OCI-M2 (cell line): ENCODE data around the gene MAEA.

Source experiments
- DNase-seq: peaks from one replicate; lab custom pipeline; 2025; ENCODE audit not compliant: unreplicated experiment; lab: John Stamatoyannopoulos, UW

The MAEA gene

DNA sequence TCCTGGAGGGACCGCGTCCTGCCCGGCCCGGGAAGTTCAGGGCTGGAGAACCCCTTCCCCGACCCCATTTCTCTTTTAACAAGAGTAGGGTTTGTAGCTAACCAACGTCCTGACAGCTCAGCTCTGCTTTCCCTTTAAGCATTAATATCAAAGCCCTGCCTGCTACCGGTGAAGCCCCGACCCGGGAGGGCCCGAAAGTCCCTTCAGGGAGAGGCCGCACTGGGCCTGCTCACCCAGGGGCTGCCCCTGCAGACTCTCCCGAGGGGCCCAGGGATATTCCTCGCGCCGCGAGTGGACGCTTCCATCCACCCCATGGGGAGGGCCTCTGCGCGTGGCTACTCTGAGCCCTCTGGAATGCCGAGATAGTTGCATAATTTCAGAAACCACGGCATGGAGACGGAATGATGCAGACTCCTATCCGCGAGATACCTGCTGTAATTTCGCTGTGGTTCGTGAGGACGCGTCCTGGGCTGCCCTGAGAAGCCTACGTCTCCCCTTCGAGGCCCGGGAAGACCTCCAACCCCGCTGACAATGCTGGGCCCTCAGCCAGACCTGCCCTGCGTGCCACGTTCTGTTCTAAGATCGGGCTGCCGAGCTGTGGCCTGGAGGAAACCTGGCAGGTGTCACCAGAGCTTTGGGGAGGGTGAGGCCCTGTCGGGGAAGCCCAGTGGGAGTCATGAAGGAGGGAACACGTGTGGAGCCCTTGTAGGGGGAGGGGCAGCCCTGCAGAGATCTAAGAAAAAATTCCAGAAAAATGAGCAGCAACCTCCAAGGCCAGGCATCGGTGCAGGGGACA is 39.8 kb upstream of the MAEA start:
- DNase-seq: no peak

DNA sequence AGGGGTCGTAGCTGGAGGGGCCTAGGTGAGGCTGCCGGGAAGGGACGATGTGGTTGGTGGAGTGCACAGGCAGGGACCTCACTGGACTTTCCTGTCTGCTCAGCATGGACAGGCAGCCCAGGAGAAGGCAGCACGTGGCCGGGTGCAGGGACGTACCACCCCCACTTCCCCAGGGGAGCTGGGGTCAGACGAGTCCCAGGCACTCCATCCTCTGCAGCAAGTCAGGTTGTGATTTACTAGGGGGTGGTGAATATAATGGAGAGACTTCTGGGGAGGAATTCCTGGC is 39.2 kb upstream of the MAEA start:
- no peak for DNase-seq

DNA sequence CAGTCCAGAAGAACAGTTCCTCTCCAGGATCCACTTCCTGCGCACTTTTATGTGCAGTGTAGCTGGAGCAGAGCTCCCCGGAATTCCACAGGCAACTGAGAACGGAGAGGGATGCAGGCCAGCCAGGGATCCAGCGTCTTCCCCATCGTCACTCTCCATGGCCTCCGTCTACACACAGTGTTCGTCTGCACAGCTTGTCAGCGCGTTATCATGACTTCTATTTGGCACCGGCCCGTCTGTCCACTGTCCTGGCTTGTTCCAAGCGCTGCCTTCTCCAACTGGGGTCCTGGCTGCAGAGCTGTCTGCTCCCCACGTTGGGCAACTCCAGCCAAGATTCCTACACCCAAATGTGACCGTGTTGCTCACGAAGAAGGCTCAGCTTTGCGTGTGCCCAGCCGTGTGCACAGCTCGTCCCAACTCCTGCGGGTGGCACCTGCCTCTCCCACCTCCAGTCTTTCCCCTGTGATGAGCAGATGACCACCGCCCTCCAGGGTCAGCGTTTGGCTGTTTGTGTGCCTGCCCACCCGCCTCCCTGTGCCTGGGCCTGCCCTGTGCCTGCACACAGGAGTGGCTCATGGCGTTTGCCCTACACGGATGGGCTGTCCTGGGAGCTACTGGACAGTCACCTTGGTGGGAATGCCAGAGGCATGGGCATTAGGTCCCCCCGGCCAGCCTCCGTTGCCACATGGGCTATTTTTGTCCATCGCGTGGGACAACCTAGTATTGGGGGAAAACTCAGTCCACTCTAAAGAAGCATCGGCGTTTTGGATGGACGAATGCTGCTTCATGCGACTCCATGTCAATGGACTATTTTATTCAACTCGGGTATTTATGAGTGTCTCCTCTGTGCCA is 38.5 kb upstream of the MAEA start:
- DNase-seq: no peak

DNA sequence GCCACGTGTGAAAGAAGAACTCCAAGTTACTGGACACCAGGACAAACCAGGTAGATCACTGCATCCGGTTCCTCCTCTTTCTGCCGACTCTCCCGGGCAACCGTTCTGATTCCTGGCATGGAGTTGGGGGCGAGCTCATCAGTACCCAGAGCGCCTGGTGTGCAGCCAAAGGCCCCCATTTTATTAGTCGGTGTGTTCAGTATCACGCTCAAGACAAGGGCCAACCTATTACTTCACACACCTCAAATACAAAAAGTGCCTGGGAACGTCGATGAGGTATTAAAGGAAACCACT is 38.0 kb upstream of the MAEA start:
- DNase-seq: no peak

DNA sequence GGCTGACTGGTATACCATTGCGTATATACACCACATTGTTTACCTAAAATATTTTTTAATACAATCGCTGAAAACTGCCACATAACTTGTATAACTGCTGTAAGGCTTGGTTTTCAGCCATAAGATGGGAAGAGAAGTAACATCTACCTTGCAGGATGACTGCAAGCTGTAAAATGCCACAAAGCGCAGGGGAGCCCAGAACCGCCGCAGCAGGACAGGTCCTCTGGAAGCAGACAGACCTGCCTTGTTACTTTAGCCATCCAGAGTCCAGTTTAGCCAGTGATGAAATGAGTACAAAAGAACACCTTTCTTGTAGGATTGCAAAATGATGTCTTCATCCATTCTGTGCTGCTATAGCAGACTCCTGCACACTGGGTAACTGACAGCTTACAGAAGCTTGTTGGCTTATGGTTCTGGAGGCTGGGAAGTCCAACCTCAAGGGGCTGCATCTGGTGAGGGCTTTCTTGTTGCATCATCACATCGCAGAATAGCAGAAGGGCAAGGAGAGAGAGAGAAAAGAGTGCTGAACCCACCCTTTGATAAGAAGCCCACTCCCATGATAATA is 36.7 kb upstream of the MAEA start:
- DNase-seq: no peak

DNA sequence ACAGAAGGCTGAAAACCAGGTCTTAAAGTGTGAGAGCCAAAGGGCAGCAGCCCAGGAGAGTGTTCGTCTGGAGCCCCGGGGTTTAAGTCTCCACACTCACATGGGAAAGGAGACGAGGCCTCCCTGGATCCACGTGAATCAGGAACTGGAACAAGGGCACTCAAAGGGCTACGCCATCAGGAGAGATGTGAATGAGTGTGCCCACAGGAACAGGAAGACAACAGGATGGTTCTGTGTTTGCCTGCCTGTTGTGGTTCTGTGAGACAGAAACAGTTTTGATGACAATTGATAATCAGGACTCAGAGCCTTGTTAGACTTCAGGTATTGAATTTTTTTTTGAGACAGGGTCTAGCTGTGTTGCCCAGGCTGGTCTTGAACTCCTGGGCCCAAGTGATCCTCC is 35.9 kb upstream of the MAEA start:
- no peak for DNase-seq

DNA sequence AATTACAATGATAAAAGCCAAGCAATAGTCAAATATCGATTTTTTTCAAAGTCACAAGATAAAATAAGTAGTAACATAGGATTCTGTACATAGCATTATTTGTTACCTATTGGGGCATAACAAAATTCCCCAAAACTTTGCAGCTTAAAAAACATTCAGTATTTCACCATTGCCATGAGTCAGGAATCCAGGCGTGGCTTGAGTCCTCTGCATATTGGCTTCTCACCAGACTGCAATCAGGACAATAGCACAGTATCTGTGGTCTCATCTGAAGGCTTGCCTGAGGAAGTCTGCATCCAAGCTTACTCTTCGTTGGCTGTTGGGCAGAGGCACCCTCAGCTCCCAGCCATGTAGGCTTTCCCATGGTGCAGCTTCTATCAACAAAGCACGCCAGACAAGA is 34.5 kb upstream of the MAEA start:
- DNase-seq: no peak

DNA sequence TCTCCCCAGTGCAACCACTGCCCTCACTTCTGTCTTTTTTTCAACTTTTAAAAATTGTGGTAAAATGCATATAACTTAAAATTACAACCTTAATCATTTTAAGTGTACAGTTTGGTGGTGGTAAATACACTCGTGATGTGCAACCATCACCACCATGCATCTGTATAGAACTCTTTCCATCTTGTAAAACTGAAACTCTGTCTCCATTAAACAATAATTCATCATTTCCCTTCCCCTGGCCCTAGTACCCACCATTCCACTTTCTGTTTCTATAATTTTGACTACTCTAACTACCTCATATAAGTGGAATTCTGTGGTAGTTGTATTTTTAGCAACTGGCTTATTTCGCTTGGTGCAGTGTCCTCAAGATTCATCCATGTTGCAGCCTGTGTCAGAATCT is 34.0 kb upstream of the MAEA start:
- DNase-seq: no peak

DNA sequence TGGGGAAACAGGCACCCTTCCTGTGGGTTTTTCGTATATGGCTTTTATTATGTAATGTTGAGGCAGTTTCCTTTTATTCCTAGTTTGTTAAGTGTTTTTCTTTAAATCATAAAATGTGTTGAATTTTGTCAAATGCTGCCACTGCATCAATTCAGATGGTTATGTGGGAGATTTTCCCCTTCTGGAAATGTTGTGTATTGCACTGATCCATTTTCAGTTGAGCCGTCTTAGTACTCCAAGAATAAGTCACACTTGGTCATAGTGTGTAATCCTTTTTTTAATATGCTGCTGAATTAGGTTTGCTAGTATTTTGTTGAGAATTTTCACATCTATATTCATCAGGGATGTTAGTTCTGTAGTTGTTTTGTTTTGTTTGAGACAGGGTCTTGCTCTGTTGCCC is 31.2 kb upstream of the MAEA start:
- DNase-seq: no peak

DNA sequence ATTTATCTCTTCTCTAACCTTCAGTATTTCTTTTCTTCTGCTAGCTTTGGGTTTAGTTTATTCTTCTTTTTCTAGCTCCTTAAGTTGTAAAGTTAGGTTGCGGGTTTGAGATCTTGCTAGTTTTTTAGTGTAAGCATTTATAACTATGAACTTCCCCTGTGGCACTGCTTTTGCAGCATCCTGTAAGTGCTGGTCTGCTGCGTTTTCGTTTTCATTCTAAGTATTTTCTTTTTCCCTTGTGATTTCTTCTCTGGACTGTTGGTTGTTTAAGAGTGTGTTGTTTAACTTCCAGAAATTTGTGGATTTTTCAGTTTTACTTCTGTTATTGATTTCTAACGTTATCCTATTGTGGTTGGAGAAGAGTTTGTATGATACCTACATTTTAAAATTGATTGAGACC is 29.7 kb upstream of the MAEA start:
- DNase-seq: no peak

DNA sequence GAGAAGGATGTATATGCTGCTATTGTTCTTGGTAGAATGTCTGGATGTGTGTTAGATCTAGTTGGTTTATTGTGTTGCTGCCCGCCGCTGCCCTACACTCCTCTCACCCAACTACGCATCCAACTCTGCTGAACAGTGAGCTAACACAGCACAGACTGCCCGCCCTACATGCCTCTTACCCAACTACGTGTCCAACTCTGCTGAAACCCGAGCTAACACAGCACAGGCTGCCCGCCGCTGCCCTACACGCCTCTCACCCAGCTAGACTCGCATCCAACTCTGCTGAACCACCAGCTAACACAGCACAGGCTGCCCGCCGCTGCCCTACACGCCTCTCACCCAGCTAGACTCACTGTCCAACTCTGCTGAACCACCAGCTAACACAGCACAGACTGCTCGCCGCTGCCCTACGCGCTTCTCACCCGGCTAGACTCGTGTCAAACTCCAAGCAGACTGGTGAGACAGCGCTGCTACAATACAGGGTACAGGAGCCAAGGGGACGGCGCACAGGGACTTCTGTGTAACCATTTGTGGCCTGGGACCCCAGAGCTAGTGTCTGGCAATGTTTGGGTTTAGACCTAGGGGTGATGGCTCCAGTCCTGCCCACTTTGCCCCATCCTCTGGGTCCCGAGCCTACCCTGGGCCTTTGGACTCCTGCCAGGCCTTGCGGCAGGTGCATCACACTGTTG is 29.1 kb upstream of the MAEA start:
- DNase-seq: no peak

DNA sequence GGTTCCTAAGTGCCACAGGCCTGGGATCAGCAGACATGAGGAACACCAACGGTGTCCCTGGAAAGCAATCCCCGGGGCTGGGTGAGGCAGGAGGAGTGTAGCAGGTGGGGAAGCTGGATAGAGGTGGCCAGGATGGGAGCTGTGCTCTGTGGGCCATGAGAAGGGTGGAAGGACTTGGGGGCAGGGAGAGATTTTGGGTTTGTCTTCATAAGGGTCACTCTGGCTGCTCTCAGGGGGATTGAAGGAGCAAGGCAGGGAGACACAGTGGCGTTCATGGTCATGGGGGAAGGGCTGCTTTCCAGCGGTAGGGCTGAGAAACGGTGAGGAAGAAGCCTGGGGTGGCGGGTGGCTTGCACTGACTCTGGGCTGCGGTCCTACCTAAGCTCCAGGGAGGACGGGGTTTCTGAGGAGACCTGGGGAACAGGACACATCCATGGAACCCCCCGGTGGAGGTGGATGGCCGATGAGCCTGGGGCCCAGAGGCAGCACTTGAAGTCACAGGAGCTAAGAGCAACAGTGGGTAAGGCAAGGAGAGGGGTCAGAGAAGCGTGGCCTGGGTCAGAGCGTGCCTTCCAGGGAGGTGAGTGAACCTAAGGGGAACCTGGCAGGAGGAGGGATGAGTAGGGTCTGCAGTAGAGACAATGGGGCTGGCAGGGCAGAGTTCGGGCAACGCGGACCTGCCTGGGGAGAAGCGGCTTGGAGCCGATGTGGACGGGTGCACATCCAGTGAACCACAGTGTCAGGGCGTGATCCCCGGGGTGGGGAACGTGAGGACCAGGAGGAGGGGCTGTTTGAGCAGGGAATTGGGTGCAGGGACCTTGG is 28.4 kb upstream of the MAEA start:
- no peak for DNase-seq

DNA sequence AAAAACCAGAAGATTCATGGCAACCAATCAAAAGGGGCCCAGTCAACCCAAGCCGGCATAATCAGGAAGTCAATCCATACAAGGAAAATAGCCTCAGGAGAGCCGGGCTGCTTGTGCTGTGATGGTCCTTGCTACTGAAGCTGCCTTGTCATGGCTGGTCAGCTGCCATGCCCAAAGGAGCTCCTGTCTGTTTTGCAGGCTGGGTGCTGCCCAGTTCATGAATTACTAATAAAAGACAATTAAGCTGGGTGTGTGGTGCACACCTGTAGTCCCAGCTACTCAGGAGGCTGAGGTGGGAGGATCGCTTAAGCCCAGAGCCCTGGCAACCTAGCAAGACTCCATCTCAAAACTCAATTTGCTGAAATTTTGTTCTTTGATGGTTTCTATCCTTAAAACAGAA is 24.7 kb upstream of the MAEA start:
- no peak for DNase-seq

DNA sequence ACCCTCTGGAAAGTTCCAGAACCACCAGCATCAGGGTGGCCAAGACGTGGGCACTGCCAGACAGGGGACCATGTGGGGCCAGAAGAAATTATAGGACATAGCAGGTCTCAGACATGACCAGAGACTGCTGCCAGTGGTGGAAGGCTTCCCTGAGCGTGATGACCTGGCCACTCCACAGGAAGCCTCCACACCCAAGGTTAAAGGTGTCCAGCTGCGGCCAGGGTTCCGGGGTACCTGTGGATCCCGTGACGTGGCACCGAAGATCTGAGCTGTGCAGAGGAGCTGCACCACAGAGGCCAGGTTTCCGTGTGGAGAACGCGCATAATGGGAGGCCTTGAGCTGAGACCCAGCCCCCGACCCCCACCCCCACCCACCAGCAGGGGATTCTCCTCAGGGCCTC is 24.3 kb upstream of the MAEA start:
- DNase-seq: no peak

DNA sequence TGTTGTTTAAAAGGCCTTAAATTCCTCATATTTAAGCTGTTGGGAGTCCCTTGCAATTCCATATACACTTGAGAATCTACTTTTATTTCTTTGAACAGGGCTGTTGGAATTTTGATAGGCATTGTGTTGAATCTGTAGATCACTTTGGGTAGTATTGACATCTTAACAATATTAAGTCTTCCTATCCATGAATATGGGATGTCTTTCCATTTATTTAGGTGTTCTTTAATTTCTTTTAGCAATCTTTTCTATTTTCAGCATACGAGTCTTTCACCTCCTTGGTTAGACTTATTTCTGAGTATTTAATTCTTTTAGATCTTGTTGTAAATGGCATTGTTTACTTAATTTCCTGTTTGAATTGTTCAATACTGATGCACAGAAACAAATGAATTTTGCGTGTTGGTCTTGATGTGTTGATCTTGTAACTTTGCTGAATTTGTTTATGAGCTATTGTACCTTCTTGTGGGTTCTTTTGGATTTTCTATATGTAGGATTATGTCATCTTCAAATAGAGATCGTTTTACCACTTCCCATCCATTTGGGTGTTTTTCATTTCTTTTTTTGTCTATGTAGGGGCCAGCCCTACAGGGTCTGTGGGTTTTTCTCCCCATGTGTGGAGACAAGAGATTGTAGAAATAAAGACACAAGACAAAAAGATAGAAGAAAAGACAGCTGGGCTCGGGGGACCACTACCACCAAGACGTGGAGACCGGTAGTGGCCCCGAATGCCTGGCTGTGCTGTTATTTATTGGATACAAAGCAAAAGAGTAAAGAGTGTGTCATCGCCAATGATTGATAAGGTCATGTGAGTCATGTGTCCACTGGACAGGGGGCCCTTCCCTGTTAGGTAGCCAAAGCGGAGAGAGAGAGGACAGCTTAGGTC is 22.6 kb upstream of the MAEA start:
- DNase-seq: no peak

DNA sequence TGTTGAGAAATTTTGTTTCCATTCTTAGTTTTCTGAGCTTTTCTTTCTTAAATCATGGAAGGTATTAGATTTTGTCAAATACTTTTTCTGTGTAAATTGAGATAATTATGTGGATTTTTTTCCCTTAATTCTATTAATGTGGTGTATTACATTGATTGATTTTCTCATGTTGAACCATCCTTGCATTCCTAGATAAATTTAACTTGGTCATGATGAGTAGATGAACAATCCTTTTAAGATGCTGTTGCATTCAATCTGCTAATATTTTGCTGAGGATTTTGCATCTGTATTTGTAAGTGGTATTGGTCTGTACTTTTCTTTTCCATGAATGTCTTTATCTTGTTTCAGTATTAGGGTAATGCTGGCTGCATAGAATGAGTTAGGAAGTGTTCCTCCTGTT is 20.5 kb upstream of the MAEA start:
- DNase-seq: no peak

DNA sequence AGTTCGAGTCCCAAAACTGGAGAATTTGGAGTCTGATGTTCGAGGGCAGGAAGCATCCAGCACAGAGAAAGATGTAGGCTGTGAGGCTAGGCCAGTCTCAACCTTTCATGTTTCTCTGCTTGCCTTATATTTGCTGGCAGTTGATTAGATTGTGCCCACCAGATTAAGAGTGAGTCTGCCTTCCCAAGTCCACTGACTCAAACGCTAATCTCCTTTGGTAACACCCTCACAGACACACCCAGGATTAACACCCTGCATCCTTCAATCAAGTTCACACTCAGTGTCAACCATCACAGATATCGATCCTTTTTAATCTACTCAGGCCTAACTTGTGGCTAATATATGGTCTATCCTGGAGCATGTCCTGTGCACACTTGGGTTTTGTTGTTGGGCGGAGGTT is 18.0 kb upstream of the MAEA start:
- no peak for DNase-seq

DNA sequence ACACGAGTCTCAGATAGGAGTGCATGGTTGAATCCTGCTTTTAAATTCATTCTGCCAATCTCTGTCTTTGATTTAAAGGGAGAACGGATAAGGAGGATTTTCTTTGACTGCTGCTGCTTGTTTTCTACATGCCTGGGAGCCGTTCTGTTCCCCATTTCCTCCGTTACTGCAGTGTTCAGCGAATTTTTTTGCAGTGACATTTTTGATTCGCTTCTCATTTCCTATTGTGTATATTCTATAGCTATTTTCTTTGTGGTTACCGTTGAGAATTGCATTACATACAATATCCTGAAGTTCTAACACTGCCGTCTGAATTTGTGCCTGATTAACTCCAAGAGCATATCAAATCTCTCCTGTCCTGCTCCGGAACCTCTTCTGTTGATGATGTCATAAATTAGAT is 14.8 kb upstream of the MAEA start:
- no peak for DNase-seq

DNA sequence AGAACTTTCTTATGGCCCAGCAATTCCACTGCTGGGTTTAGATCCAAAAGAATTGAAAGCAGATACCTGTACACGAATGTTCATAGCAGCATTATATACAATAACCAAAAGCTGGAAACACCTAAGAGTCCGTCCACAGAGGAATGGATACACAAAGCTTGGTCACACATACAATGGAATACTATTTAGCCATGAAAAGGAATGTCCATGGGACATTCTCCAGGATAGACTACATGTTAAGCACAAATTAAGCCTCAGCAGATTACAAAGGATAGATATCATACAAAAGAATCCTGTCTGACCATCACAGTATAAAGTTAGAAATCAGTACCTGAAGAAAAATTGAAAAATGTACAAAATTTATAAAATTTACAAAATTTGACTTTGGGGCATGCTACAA is 12.7 kb upstream of the MAEA start:
- no peak for DNase-seq
